Measurements from ENCODE around the gene CHMP1B.
"Not testable (repeated sequence)": the region's sequence is repeated elsewhere in the genome, so short reads cannot be mapped to it uniquely, and the experiment has no call there.

CHMP1B gene

DNA sequence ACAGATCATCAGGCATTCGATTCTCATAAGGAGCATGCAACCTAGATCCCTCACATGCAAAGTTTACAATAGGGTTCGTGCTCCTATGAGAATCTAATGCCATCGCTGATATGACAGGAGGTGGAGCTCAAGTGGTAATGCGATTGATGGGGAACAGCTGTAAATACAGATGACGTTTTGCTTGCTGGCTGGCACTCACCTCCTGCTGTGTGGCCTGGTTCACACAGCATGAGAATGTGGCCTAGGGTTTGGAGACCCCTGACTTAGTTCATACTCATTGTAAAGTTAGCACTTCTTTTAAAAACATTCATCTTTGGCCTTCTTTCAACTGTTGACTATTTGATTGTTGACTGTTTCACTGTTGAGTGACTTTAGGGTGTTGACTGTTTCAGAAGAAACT, 8.7 kb upstream of the CHMP1B start:
- no peak for DNase-seq

DNA sequence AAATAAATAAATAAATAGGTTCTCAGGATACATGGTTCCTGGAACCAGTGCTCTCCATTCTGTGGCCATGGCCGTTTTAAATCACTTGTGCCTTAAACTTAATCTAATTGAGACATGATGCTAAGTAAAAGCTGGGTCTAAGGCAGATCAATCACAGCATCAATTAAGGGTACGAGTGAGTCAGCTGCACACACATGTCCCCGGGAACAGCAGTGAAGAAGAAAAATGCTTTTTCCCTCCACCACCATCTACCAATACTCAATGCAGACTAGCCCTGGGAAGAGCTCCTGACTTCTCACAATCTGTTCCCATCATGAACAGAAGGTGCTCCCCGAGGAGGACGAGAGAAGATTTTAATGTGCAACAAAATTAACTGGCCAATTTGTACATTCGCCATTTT, 6.8 kb upstream of the CHMP1B start:
- DNase-seq = no peak

DNA sequence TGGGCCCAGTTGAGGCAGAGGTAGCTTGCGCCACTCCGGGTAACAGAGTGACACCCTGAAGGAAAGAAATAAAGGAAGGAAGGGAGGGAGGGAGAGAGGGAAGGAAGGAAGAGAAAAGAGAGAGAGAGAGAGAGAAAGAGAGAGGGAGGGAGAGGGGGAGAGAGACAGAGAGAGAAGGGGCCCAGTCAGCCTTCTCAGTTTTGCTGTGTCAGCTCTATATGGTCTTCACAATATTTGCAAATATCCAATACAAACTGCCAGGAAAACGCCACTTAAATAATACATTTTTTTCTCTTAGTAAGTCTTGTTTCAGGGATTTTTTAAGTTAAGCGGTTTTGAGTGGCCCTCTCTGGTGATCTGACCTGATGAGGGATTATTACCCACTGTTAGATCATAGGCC, 5.6 kb upstream of the CHMP1B start:
- no peak for DNase-seq

- DNase-seq = no peak
Observed at GRCh38 chr18:11847811-11848210, 3.4 kb upstream of the CHMP1B start.

DNA sequence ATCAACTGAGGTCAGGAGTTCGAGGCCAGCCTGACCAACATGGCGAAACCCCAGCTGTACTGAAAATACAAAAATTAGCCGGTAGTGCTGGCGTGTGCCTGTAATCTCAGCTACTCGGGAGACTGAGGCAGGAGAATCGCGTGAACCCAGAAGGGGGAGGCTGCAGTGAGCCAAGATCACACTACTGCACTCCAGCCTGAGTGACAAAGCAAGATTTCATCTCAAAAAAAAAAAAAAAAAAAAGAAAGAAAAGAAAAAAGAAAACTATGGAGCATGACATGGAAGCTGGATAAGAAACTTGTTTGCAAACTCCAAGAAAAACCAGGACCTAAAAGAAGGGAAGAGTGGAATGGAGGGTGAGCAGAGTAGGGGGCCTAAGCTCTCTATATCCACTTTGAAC, 1.9 kb upstream of the CHMP1B start:
- no peak for DNase-seq

DNA sequence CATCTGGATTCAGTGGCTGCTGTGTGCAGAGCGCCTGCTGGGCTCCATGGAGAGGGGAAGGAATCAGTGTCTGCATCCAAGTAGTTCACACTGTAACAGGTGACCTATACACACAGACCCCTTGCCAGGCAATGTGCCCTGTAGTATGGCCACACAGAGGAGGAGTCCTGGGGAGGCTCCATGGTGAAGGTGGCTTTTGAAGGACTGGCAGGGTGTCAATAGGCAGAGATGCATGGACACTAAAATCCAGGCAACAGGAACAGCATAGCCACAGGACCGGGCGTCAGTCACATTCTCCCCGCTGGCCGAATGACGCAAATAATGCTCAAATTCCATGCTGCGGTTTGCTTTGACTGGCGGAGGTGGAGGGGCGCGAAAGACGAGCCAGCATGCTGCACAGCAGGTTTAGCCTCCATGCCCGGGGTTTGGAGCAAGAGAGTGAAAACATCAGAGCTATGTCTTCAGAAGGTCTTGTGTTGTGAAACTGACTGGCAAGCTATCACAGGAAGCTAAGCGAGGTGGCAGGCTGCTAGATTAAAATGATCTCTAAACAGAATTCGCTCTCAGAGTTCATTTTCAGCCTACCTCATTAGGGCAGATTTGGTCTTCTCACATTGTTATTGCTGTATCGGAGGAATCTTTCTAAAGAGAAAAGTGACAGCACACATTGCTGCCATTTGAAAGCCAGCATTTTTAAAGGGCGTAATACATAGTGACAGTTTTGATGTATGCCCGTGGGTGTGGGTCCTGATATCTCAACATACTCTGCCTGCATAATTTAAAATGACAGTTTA, 1.2 kb upstream of the CHMP1B start:
- peak; percentile 68 for DNase-seq

GRCh38 chr18:11850821-11851145, 430 bp upstream of the CHMP1B start:
- DNase-seq = peak; percentile 77

GRCh38 chr18:11851806-11852337, 659 bp downstream of the CHMP1B start:
- DNase-seq = peak; percentile 59

GRCh38 chr18:11854554-11854953, 3.3 kb downstream of the CHMP1B start:
- DNase-seq = not testable (repeated sequence)

DNA sequence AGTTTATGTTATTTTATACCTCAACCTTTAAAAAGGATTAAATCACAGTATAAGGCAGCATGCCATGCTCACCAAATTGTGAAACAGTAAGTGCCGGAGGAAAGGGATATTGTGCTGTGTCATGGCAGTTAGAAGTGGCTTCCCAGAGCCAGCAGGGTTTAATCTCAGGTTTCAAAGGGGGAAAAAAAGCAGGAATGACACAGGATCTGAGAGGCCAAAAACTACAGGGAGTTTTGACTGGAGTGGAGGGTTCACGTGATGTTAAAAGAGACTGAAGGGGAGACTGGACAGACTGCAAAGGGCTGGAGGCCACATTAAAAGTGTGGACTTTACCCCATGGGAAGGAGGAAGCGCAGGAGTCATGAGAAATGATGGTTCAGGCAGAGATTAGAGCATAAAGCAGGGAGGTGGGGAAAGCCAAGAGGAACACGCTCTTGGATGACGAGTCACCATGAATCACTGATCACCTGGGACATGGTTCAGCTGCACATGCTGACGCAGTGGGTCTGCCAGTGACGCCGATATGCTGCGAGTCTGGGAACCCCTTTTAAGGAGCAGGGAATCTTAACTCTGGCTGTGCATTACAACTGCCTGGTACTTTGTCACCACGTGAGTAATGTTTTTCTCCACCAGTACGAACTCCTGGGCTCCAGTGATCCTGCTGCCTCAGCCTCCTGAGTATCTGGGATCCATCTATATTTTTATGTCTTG, 6.1 kb downstream of the CHMP1B start:
- DNase-seq = no peak

- no peak for DNase-seq
Observed at GRCh38 chr18:11859282-11859830, 8.1 kb downstream of the CHMP1B start.

GRCh38 chr18:11859903-11860407, 8.7 kb downstream of the CHMP1B start:
- no peak for DNase-seq

DNA sequence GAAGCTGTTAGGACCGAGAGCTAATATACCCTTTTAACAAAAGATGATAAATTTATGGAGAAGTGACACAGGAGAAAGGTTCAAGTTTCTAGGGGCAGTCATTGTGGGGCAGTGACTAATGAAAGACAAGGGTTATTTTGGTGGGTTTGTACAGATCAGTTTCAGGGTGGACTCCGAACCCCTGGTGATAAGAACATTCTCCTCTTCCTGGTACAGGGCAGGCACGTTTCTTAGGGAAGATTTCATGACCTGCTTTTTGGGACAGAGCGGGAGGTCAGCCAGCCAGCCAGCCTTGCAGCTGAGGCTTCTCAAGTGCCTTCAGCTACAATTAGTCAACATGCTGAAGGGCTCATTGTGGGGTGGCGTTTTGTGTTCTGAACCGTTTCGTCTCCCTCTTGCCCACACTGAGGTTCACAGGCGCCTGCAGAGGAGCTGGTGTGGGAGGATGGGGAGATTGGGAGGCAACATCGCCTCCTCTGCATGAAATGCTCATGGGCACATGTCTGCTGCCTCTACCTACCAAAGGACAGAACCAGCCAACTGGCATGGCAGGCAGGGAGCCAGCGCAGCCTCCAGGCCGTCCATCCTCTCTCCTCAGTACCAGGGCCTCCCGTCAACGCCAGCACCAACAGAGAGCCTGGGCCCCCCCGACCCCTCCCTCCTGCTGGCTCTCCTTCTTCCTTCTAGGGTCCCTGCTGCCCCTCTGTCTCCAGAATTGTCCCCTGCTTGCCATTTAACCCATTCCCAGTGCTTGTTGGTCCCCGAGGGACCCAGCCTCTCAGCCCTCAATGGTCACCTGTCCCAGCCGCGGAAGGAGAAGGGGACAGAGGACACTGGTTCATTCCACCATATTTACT, 9.6 kb downstream of the CHMP1B start:
- DNase-seq = no peak

GRCh38 chr18:11861583-11862288, 10.5 kb downstream of the CHMP1B start:
- no peak for DNase-seq

GRCh38 chr18:11862468-11863137, 11.4 kb downstream of the CHMP1B start:
- no peak for DNase-seq

- DNase-seq = no peak
Observed at GRCh38 chr18:11864471-11864870, 13.3 kb downstream of the CHMP1B start.

GRCh38 chr18:11865071-11865470, 13.9 kb downstream of the CHMP1B start:
- no peak for DNase-seq

- DNase-seq = no peak
Observed at GRCh38 chr18:11866329-11866728, 15.1 kb downstream of the CHMP1B start.

DNA sequence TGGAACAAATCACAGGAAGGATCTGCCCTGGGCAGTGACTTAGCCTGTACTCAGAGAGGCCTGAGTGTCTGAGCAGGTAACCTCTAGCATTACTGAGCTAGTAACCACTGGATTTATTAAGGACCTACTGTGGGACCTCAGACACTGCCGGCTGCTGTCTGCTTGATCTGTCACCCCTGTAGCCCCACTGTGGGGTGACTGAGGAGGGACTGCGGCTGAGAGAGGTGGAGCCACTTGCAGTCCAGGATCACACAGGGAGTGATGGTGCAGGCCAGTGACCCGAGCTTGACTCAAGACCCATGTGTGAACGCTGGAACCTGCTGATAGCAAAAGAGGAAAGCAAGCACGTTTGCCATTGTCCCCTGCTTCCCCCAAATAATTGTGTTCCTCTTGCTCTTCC, 15.6 kb downstream of the CHMP1B start:
- DNase-seq = no peak

- no peak for DNase-seq
Observed at GRCh38 chr18:11868230-11868629, 17.0 kb downstream of the CHMP1B start.

DNA sequence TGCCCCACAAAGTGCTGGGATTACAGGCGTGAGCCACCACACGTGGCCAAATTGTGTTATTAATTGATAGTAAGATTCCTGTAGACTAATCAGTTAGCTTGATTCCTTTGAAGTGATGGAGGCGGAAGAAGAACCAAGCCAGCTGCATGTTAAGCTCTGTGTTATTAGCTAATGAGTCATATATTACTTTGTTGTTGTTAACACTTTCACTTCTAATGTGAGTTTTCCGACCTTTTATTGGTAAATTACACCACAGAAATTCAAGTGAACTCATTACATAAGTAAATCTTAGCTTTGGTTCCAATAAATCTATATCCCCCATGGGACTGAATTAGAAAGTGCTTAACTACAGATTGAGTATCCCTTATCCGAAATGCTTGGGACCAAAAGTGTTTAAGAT, 20.3 kb downstream of the CHMP1B start:
- no peak for DNase-seq

All from CD4-positive, alpha-beta T cell treated with Interleukin-21 for 1 hour (primary cell).